OCI-LY1 (cell line): ENCODE data around the gene NUDT17.

ENCODE experiments used
- CTCF ChIP-seq: fragments of 200-600 bp; sonication (generic), shearing (Covaris generic); IDR thresholded peaks from 2 replicates; pipeline ENCODE4 v1.5.1; 2017; ENCODE audit warnings: mild to moderate bottlenecking, antibody characterized with exemption, low read length, moderate library complexity, mixed read lengths
- EZH2 ChIP-seq: fragments of 200-600 bp; sonication (generic), shearing (Covaris generic); IDR thresholded peaks from 2 replicates; pipeline ENCODE4 v1.8.0; 2017; ENCODE audit warnings: borderline replicate concordance, mixed run types, mild to moderate bottlenecking, antibody characterized with exemption, low read length, moderate library complexity, mixed read lengths

GRCh38 chr1:145879775-145880174 is 34.3 kb downstream of the NUDT17 start:
- no peak for TF ChIP-seq CTCF
- TF ChIP-seq EZH2 = no peak
